Measurements from ENCODE around the gene RPP40.

Gene RPP40

GRCh38 chr6:4970739-4971395 lies 33.0 kb downstream of the RPP40 start:
- no peak overlapping the region for H3K9ac ChIP-seq (ENCODE audit: low read length)
- H3K9me3 ChIP-seq (ENCODE audit: control insufficient read depth, low read length): no peaks in the 10 kb centered on the region
- H3K18ac ChIP-seq (ENCODE audit: low read depth in 1 of 2, low read length in 2 of 2): no peak overlapping the region
- no peak overlapping the region for H2BK120ac ChIP-seq (ENCODE audit: low read depth, low read length)
- H3K4me3 ChIP-seq (ENCODE audit: insufficient read depth in 1 of 2, low read depth in 1 of 2, low read length in 2 of 2): no peak overlapping the region
- no peaks in the 10 kb centered on the region for H3K79me1 ChIP-seq (replicated peaks; ENCODE audit: low read length, poor library complexity, severe bottlenecking)
- no peak overlapping the region for H3K27ac ChIP-seq (ENCODE audit: low read length, poor library complexity, severe bottlenecking)
- H3K23ac ChIP-seq (ENCODE audit: low read length in 2 of 2): no peak overlapping the region
- no peak for DNase-seq
- no peak overlapping the region for H2BK15ac ChIP-seq (ENCODE audit: low read depth, poor library complexity, severe bottlenecking)
- H3K4me1 ChIP-seq (ENCODE audit: control insufficient read depth, insufficient read depth, low read depth, low read length): no peaks in the 10 kb centered on the region
- WGBS: 71% methylated on average over 6 of the region's 9 CpGs
- H4K91ac ChIP-seq (ENCODE audit: low read length): no peak overlapping the region
- no peak overlapping the region for H3K14ac ChIP-seq (ENCODE audit: low read length in 2 of 2)
- no peak overlapping the region for H2AK5ac ChIP-seq (ENCODE audit: low read length, severe bottlenecking)
- no peak overlapping the region for H2BK12ac ChIP-seq (ENCODE audit: low read length in 2 of 2)
- no peak overlapping the region for H4K8ac ChIP-seq (ENCODE audit: low read length)
- peaks cover 0 to 4% of the 10 kb centered on the region in 2 experiments for H3K27me3 ChIP-seq (ENCODE audit: control insufficient read depth in 1 of 2, insufficient read depth in 1 of 2, low read length in 2 of 2)
- H3K4me2 ChIP-seq (ENCODE audit: low read length, poor library complexity, severe bottlenecking): no peak overlapping the region
- no peak overlapping the region for H3K4ac ChIP-seq (ENCODE audit: low read depth in 1 of 2, low read length in 2 of 2)
- H3K36me3 ChIP-seq (ENCODE audit: control insufficient read depth in 1 of 2, insufficient read depth in 2 of 2, low read depth in 1 of 2, low read length in 2 of 2): no peaks in the 10 kb centered on the region
- no peak overlapping the region for H2BK5ac ChIP-seq (ENCODE audit: low read depth, low read length, poor library complexity, severe bottlenecking)
- H2AFZ ChIP-seq (ENCODE audit: low read depth, low read length): no peak overlapping the region

- Histone ChIP-seq H3K18ac (ENCODE audit: low read depth in 1 of 2, low read length in 2 of 2) (no peak overlapping the region), H3K27ac (ENCODE audit: low read length, poor library complexity, severe bottlenecking) (no peak overlapping the region), H3K4ac (ENCODE audit: low read depth in 1 of 2, low read length in 2 of 2) (no peak overlapping the region), H3K4me2 (ENCODE audit: low read length, poor library complexity, severe bottlenecking) (no peak overlapping the region), H4K91ac (ENCODE audit: low read length) (no peak overlapping the region), H2AK5ac (ENCODE audit: low read length, severe bottlenecking) (no peak overlapping the region), H2BK12ac (ENCODE audit: low read length in 2 of 2) (no peak overlapping the region), H3K79me1 (replicated peaks; ENCODE audit: low read length, poor library complexity, severe bottlenecking) (no peaks in the 10 kb centered on the region), H3K14ac (ENCODE audit: low read length in 2 of 2) (no peak overlapping the region), H3K36me3 (ENCODE audit: control insufficient read depth in 1 of 2, insufficient read depth in 2 of 2, low read depth in 1 of 2, low read length in 2 of 2) (no peaks in the 10 kb centered on the region), H3K4me1 (ENCODE audit: control insufficient read depth, insufficient read depth, low read depth, low read length) (peaks cover 3% of the 10 kb centered on the region), H2BK15ac (ENCODE audit: low read depth, poor library complexity, severe bottlenecking) (no peak overlapping the region), H3K4me3 (ENCODE audit: insufficient read depth in 1 of 2, low read depth in 1 of 2, low read length in 2 of 2) (no peak overlapping the region), H3K9me3 (ENCODE audit: control insufficient read depth, low read length) (no peaks in the 10 kb centered on the region), H4K8ac (ENCODE audit: low read length) (no peak overlapping the region), H2BK120ac (ENCODE audit: low read depth, low read length) (no peak overlapping the region), H3K23ac (ENCODE audit: low read length in 2 of 2) (no peak overlapping the region), H2BK5ac (ENCODE audit: low read depth, low read length, poor library complexity, severe bottlenecking) (no peak overlapping the region), H3K9ac (ENCODE audit: low read length) (no peak overlapping the region), H2AFZ (ENCODE audit: low read depth, low read length) (no peak overlapping the region), H3K27me3 (ENCODE audit: control insufficient read depth in 1 of 2, insufficient read depth in 1 of 2, low read length in 2 of 2) (peaks cover 0 to 4% of the 10 kb centered on the region in 2 experiments)
- WGBS: 92% methylated on average over 8 of the region's 8 CpGs
- DNase-seq: no peak
Observed at GRCh38 chr6:4969609-4970285, 34.1 kb downstream of the RPP40 start.

GRCh38 chr6:4967301-4968030 lies 36.4 kb downstream of the RPP40 start:
- Histone ChIP-seq H2AFZ (ENCODE audit: low read depth, low read length) (no peak overlapping the region), H3K4me2 (ENCODE audit: low read length, poor library complexity, severe bottlenecking) (no peak overlapping the region), H3K14ac (ENCODE audit: low read length in 2 of 2) (no peak overlapping the region), H2AK5ac (ENCODE audit: low read length, severe bottlenecking) (no peak overlapping the region), H3K79me1 (replicated peaks; ENCODE audit: low read length, poor library complexity, severe bottlenecking) (no peaks in the 10 kb centered on the region), H2BK12ac (ENCODE audit: low read length in 2 of 2) (no peak overlapping the region), H2BK5ac (ENCODE audit: low read depth, low read length, poor library complexity, severe bottlenecking) (no peak overlapping the region), H4K91ac (ENCODE audit: low read length) (no peak overlapping the region), H3K4ac (ENCODE audit: low read depth in 1 of 2, low read length in 2 of 2) (no peak overlapping the region), H3K9me3 (ENCODE audit: control insufficient read depth, low read length) (no peaks in the 10 kb centered on the region), H3K36me3 (ENCODE audit: control insufficient read depth in 1 of 2, insufficient read depth in 2 of 2, low read depth in 1 of 2, low read length in 2 of 2) (no peaks in the 10 kb centered on the region), H4K8ac (ENCODE audit: low read length) (no peak overlapping the region), H3K9ac (ENCODE audit: low read length) (no peak overlapping the region), H3K27ac (ENCODE audit: low read length, poor library complexity, severe bottlenecking) (no peak overlapping the region), H2BK120ac (ENCODE audit: low read depth, low read length) (no peak overlapping the region), H3K18ac (ENCODE audit: low read depth in 1 of 2, low read length in 2 of 2) (no peak overlapping the region), H2BK15ac (ENCODE audit: low read depth, poor library complexity, severe bottlenecking) (no peak overlapping the region), H3K4me1 (ENCODE audit: control insufficient read depth, insufficient read depth, low read depth, low read length) (peaks cover 3% of the 10 kb centered on the region), H3K23ac (ENCODE audit: low read length in 2 of 2) (no peak overlapping the region), H3K4me3 (ENCODE audit: insufficient read depth in 1 of 2, low read depth in 1 of 2, low read length in 2 of 2) (no peak overlapping the region), H3K27me3 (ENCODE audit: control insufficient read depth in 1 of 2, insufficient read depth in 1 of 2, low read length in 2 of 2) (peaks cover 0 to 4% of the 10 kb centered on the region in 2 experiments)
- no peak for DNase-seq
- 97% methylated on average over 3 of the region's 5 CpGs for WGBS
